H1 (cell line): ENCODE results near the gene STX18. TPM values are rescaled to one million over a fixed set of nuclear protein-coding genes. Genes with fewer than 3 reads are reported as not detected.

Experiments
- CTCF ChIA-PET: fragments of 300-600 bp; sonication (Branson Sonifier 250); formaldehyde crosslinking; loops from one replicate; lab custom pipeline; 2021; ENCODE audit not compliant: partially characterized antibody; lab: Charles Lee
- POLR2A ChIA-PET: fragments of 300-600 bp; sonication (Branson Sonifier 250); formaldehyde crosslinking; loops from one replicate; lab custom pipeline; 2021; ENCODE audit warnings: inconsistent platforms; ENCODE audit not compliant: partially characterized antibody; lab: Charles Lee
- DNase-seq, 2 experiments: peaks; one replicate each; pipeline versions ENCODE4 v3.0.0 to v3.0.0-alpha.2; 2010 to 2022; ENCODE audit warnings: low spot score in 2 of 2, low read depth in 1 of 2, mixed read lengths in 1 of 2
- FAIRE-seq: peaks from 2 replicates; lab custom pipeline; 2011; peaks lifted over from hg19 to GRCh38; lab: Jason Lieb, UNC
- H2AFZ ChIP-seq: 2 replicates; pipeline ENCODE4 v1.8.1; 2012; ENCODE audit warnings: low read length, inconsistent platforms
- H2AK5ac ChIP-seq: 2 replicates; pipeline ENCODE4 v1.6.1; 2013; ENCODE audit warnings: low read depth, low read length
- H2BK120ac ChIP-seq: replicated peaks from 2 replicates; pipeline ENCODE3; 2013; ENCODE audit warnings: low read depth, low read length, inconsistent platforms
- H2BK12ac ChIP-seq: 2 replicates; pipeline ENCODE4 v1.6.1; 2013; ENCODE audit warnings: low read depth, low read length
- H2BK15ac ChIP-seq: 2 replicates; pipeline ENCODE4 v1.6.1; 2013; ENCODE audit warnings: low read length
- H2BK20ac ChIP-seq: 2 replicates; pipeline ENCODE4 v1.6.1; 2013; ENCODE audit warnings: low read length
- H2BK5ac ChIP-seq: 2 replicates; pipeline ENCODE4 v1.6.1; 2013; ENCODE audit warnings: low read depth, low read length
- H3K14ac ChIP-seq: 2 replicates; pipeline ENCODE4 v1.6.1; 2013; ENCODE audit warnings: inconsistent platforms; ENCODE audit not compliant: insufficient read length
- H3K18ac ChIP-seq: 2 replicates; pipeline ENCODE4 v1.6.1; 2013; ENCODE audit warnings: low read length; ENCODE audit errors: extremely low read depth
- H3K23ac ChIP-seq: 2 replicates; pipeline ENCODE4 v1.6.1; 2013; ENCODE audit warnings: inconsistent platforms; ENCODE audit not compliant: insufficient read length
- H3K23me2 ChIP-seq: 2 replicates; pipeline ENCODE4 v1.6.1; 2013; ENCODE audit warnings: low read depth, low read length
- H3K27ac ChIP-seq: 2 replicates; pipeline ENCODE4 v1.6.1; 2011; ENCODE audit warnings: low read depth, low read length, inconsistent platforms
- H3K27me3 ChIP-seq, 4 experiments: replicated peaks in 1 of 4; 1 replicate in 1 of 4; 2 replicates in 3 of 4; pipeline versions ENCODE4 v1.6.1 to v1.8.1; 2011 to 2013; ENCODE audit warnings: low read length in 3 of 4, mild to moderate bottlenecking in 3 of 4, inconsistent platforms in 2 of 4, mixed read lengths in 2 of 4, moderate library complexity in 1 of 4; ENCODE audit not compliant: control insufficient read depth in 3 of 4, insufficient read depth in 3 of 4; ENCODE audit errors: extremely low read depth in 1 of 4
- H3K36me3 ChIP-seq, 4 experiments: 2 replicates each; pipeline versions ENCODE4 v1.6.1 to v1.8.1; 2011 to 2013; ENCODE audit warnings: mild to moderate bottlenecking in 4 of 4, low read length in 3 of 4, moderate library complexity in 2 of 4, control low read depth in 1 of 4, inconsistent platforms in 1 of 4; ENCODE audit not compliant: insufficient read depth in 4 of 4, control insufficient read depth in 2 of 4
- H3K4ac ChIP-seq: replicated peaks from 2 replicates; pipeline ENCODE3; 2013; ENCODE audit warnings: low read length, low read depth, mixed read lengths, inconsistent platforms; ENCODE audit not compliant: insufficient read length
- H3K4me1 ChIP-seq, 4 experiments: replicated peaks in 1 of 4; 1 replicate in 1 of 4; 2 replicates in 3 of 4; pipeline versions ENCODE4 v1.6.1 to v1.8.1; 2011 to 2013; ENCODE audit warnings: low read length in 3 of 4, inconsistent platforms in 2 of 4, mixed read lengths in 1 of 4; ENCODE audit not compliant: insufficient read depth in 4 of 4, control insufficient read depth in 3 of 4
- H3K4me2 ChIP-seq, 2 experiments: 2 replicates each; pipeline versions ENCODE4 v1.6.1 to v1.8.1; 2011 to 2013; ENCODE audit warnings: low read depth in 2 of 2, low read length in 2 of 2, control low read depth in 1 of 2, inconsistent platforms in 1 of 2, mild to moderate bottlenecking in 1 of 2; ENCODE audit not compliant: insufficient read depth in 1 of 2
- H3K4me3 ChIP-seq, 4 experiments: fragments of 200-600, 300-600 bp in 1 of 4; sonication (generic), shearing (Covaris generic), sonication (Bioruptor Twin) in 1 of 4; 2 replicates each; pipeline versions ENCODE4 v1.5.1 to v1.8.1; 2011 to 2016; ENCODE audit warnings: low read length in 4 of 4, low read depth in 3 of 4, control low read depth in 2 of 4, inconsistent platforms in 2 of 4, mild to moderate bottlenecking in 2 of 4, mixed read lengths in 1 of 4, moderate library complexity in 1 of 4; ENCODE audit not compliant: insufficient read depth in 2 of 4; ENCODE audit errors: extremely low read depth in 1 of 4
- H3K56ac ChIP-seq: replicated peaks from 2 replicates; pipeline ENCODE3; 2013; ENCODE audit warnings: low read depth, mild to moderate bottlenecking, mixed read lengths, low read length, inconsistent platforms; ENCODE audit not compliant: insufficient read length
- H3K79me1 ChIP-seq: 2 replicates; pipeline ENCODE4 v1.6.1; 2013; ENCODE audit warnings: low read depth, low read length, control low read depth
- H3K79me2 ChIP-seq, 2 experiments: 2 replicates each; pipeline versions ENCODE4 v1.6.1 to v1.8.1; 2012 to 2013; ENCODE audit warnings: low read length in 2 of 2, mild to moderate bottlenecking in 2 of 2, inconsistent platforms in 1 of 2; ENCODE audit not compliant: insufficient read depth in 2 of 2, control insufficient read depth in 1 of 2
- H3K9ac ChIP-seq, 4 experiments: replicated peaks in 1 of 4; 1 replicate in 1 of 4; 2 replicates in 3 of 4; pipeline versions ENCODE4 v1.6.1 to v1.8.1; 2011 to 2013; ENCODE audit warnings: low read depth in 3 of 4, low read length in 3 of 4, control low read depth in 2 of 4, mild to moderate bottlenecking in 2 of 4, moderate library complexity in 2 of 4, inconsistent platforms in 1 of 4; ENCODE audit errors: extremely low read depth in 1 of 4
- H3K9me3 ChIP-seq, 2 experiments: 2 replicates each; pipeline versions ENCODE4 v1.6.1 to v1.8.1; 2012 to 2013; ENCODE audit warnings: mild to moderate bottlenecking in 2 of 2, moderate library complexity in 2 of 2, control low read depth in 1 of 2, inconsistent platforms in 1 of 2, low read depth in 1 of 2, low read length in 1 of 2, mixed read lengths in 1 of 2; ENCODE audit not compliant: insufficient read depth in 2 of 2
- H4K20me1 ChIP-seq, 2 experiments: replicated peaks in 1 of 2; 2 replicates each; pipeline versions ENCODE3 to v1.8.1; 2011 to 2013; ENCODE audit warnings: inconsistent platforms in 2 of 2, low read length in 2 of 2, mild to moderate bottlenecking in 1 of 2; ENCODE audit not compliant: insufficient read depth in 2 of 2, control insufficient read depth in 1 of 2
- H4K5ac ChIP-seq: 2 replicates; pipeline ENCODE4 v1.6.1; 2013; ENCODE audit warnings: low read length, low read depth, mixed read lengths, inconsistent platforms; ENCODE audit not compliant: insufficient read length
- H4K8ac ChIP-seq: 2 replicates; pipeline ENCODE4 v1.8.0; 2013; ENCODE audit warnings: mild to moderate bottlenecking, moderate library complexity, low read length, inconsistent platforms; ENCODE audit not compliant: insufficient read depth; ENCODE audit errors: extremely low read depth
- H4K91ac ChIP-seq: replicated peaks from 2 replicates; pipeline ENCODE3; 2013; ENCODE audit warnings: low read length, mixed read lengths, inconsistent platforms; ENCODE audit not compliant: insufficient read length
- BRCA1 ChIP-seq: IDR thresholded peaks from 2 replicates; pipeline ENCODE4 v1.6.1; 2012; ENCODE audit warnings: low read depth, low read length, improper control_type of control experiment
- CTBP2 ChIP-seq: IDR thresholded peaks from 2 replicates; pipeline ENCODE4 v1.7.0; 2011; ENCODE audit warnings: borderline replicate concordance, mild to moderate bottlenecking, moderate library complexity, mixed read lengths, low read length; ENCODE audit not compliant: insufficient read depth, insufficient read length
- EZH2 ChIP-seq: fragments of 200-600 bp; sonication (generic); IDR thresholded peaks from 2 replicates; pipeline ENCODE4 v1.7.1; 2012; ENCODE audit warnings: low read depth, mild to moderate bottlenecking, moderate library complexity, low read length, inconsistent platforms; ENCODE audit not compliant: severe bottlenecking
- HDAC2 ChIP-seq, 2 experiments: fragments of 300-600 bp in 1 of 2; sonication (generic) in 1 of 2; IDR thresholded peaks; 2 replicates each; pipeline ENCODE4 v1.6.1; 2011 to 2012; ENCODE audit warnings: low read depth in 2 of 2, low read length in 2 of 2, mild to moderate bottlenecking in 2 of 2, moderate library complexity in 2 of 2, borderline replicate concordance in 1 of 2, inconsistent platforms in 1 of 2
- HDAC6 ChIP-seq: IDR thresholded peaks from one replicate; pipeline ENCODE4 v1.7.1; 2012; ENCODE audit warnings: low read depth, mild to moderate bottlenecking, inconsistent platforms, low read length, moderate library complexity
- NANOG ChIP-seq: IDR thresholded peaks from 2 replicates; pipeline ENCODE4 v1.6.1; 2011; ENCODE audit warnings: low read length, low read depth, mild to moderate bottlenecking, inconsistent platforms; ENCODE audit not compliant: insufficient read depth, poor library complexity, severe bottlenecking
- PHF8 ChIP-seq: fragments of 200-600 bp; sonication (generic); conservative IDR thresholded peaks from 2 replicates; pipeline ENCODE4 v1.7.1; 2012; ENCODE audit warnings: low read depth, mild to moderate bottlenecking, inconsistent platforms, low read length, moderate library complexity
- SAP30 ChIP-seq: fragments of 300-600 bp; sonication (generic); IDR thresholded peaks from 2 replicates; pipeline ENCODE4 v1.7.1; 2012; ENCODE audit warnings: low read length, moderate library complexity, mild to moderate bottlenecking, inconsistent platforms; ENCODE audit not compliant: insufficient read depth, insufficient replicate concordance
- SIX5 ChIP-seq: IDR thresholded peaks from 2 replicates; pipeline ENCODE4 v1.6.1; 2011; ENCODE audit warnings: mild to moderate bottlenecking, low read depth, low read length
- SUZ12 ChIP-seq: fragments of 200-600 bp; sonication (generic); IDR thresholded peaks from 2 replicates; pipeline ENCODE4 v1.6.1; 2012; ENCODE audit warnings: mild to moderate bottlenecking, inconsistent platforms, low read length, moderate library complexity, mixed read lengths
- polyA plus RNA-seq, 7 experiments: library from polyadenylated mRNA; depleted of rRNA in 3 of 7; stranded (reverse) in 5 of 7; unstranded in 2 of 7; fragments of >200 nt in 5 of 7; fragments of 200-250 nt in 2 of 7; gene quantifications; 1 replicate in 5 of 7; 2 replicates in 1 of 7; 4 replicates in 1 of 7; pipeline versions ENCODE4 v1.2.1 to v1.2.3, GENCODE V29; 2011 to 2013; ENCODE audit warnings: missing spikeins in 2 of 7, mixed read lengths in 2 of 7
- total RNA-seq: library from RNA; stranded (reverse); fragmentation: NEBNext Ultra II Directional; extraction: Animal tissue kit (Norgen Biotek cat#: 25700); gene quantifications from 2 replicates; pipeline ENCODE4 v1.2.1, GENCODE V29; 2021
- TF ChIP-seq, protein P1 (sequence below), 3 experiments: IDR thresholded peaks; 1 replicate in 2 of 3; 2 replicates in 1 of 3; pipeline versions ENCODE4 v1.5.1 to v1.6.1; 2011; ENCODE audit warnings: low read length in 3 of 3, mild to moderate bottlenecking in 3 of 3, inconsistent platforms in 2 of 3, low read depth in 1 of 3, moderate library complexity in 1 of 3; ENCODE audit not compliant: insufficient read depth in 1 of 3; ENCODE audit errors: control extremely low read depth in 1 of 3

Gene STX18
- total and polyA plus RNA-seq, 2 of the 8 experiments (the other 6 are each of a cell fraction or from before 2014, with no cell fraction given): 14.6 to 18.3 TPM

- H3K4me2 ChIP-seq: no peak overlapping the region
- ChIA-PET CTCF (interaction anchor here (0.7 to 2.6 kb wide), 4 partner anchors 10 to 43 kb away, joined by 3 to 11 read pairs (median 6); no protein-coding TSS in a partner anchor), POLR2A (no interaction called here)
- no peak overlapping the region for H3K56ac ChIP-seq
- no peak overlapping the region for H2BK5ac ChIP-seq
- no peak overlapping the region for H2BK15ac ChIP-seq
- no peak overlapping the region for H3K14ac ChIP-seq
- H3K36me3 ChIP-seq: no peaks in the 10 kb centered on the region
- H4K8ac ChIP-seq: no peak overlapping the region
- peaks cover 2 to 12% of the 10 kb centered on the region in 2 experiments for H4K20me1 ChIP-seq
- no peak overlapping the region for H2BK20ac ChIP-seq
- H3K27ac ChIP-seq: no peak overlapping the region
- no peak overlapping the region for H2AK5ac ChIP-seq
- no peak overlapping the region for H2BK120ac ChIP-seq
- H3K27me3 ChIP-seq: no peaks in the 10 kb centered on the region
- H3K4ac ChIP-seq: no peak overlapping the region
- no peak overlapping the region for H3K9ac ChIP-seq
- no peaks in the 10 kb centered on the region for H3K23me2 ChIP-seq
- FAIRE-seq (no peak), DNase-seq (no peak)
- peaks cover 3% of the 10 kb centered on the region for H3K79me1 ChIP-seq
- H4K91ac ChIP-seq: no peak overlapping the region
- no peak overlapping the region for H4K5ac ChIP-seq
- H3K23ac ChIP-seq: no peak overlapping the region
- no peak overlapping the region for H2BK12ac ChIP-seq
- H3K4me1 ChIP-seq: no peaks in the 10 kb centered on the region
- H3K9me3 ChIP-seq: no peaks in the 10 kb centered on the region
- no peak overlapping the region for H2AFZ ChIP-seq
- peaks cover 4 to 36% of the 10 kb centered on the region in 2 experiments; a peak in 3 of 4 replicates for H3K79me2 ChIP-seq
- no peak overlapping the region for H3K18ac ChIP-seq
- H3K4me3 ChIP-seq: no peak overlapping the region
- TF ChIP-seq EZH2: no peak
- TF ChIP-seq HDAC2 (IDR thresholded peaks at IDR 0.05; ENCODE audit: borderline replicate concordance in 1 of 2, low read depth in 2 of 2, low read length in 2 of 2): no peak
- no peak for TF ChIP-seq SUZ12
- TF ChIP-seq HDAC6: no peak
- TF ChIP-seq, protein P1, sequence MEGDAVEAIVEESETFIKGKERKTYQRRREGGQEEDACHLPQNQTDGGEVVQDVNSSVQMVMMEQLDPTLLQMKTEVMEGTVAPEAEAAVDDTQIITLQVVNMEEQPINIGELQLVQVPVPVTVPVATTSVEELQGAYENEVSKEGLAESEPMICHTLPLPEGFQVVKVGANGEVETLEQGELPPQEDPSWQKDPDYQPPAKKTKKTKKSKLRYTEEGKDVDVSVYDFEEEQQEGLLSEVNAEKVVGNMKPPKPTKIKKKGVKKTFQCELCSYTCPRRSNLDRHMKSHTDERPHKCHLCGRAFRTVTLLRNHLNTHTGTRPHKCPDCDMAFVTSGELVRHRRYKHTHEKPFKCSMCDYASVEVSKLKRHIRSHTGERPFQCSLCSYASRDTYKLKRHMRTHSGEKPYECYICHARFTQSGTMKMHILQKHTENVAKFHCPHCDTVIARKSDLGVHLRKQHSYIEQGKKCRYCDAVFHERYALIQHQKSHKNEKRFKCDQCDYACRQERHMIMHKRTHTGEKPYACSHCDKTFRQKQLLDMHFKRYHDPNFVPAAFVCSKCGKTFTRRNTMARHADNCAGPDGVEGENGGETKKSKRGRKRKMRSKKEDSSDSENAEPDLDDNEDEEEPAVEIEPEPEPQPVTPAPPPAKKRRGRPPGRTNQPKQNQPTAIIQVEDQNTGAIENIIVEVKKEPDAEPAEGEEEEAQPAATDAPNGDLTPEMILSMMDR (IDR thresholded peaks at IDR 0.05; ENCODE audit: control extremely low read depth in 1 of 3, insufficient read depth in 1 of 3, low read depth in 1 of 3, low read length in 3 of 3): no peak
- TF ChIP-seq SIX5: no peak
- TF ChIP-seq SAP30: no peak
- no peak for TF ChIP-seq CTBP2
- TF ChIP-seq BRCA1: no peak
- TF ChIP-seq PHF8: no peak
- TF ChIP-seq NANOG: no peak
Observed at GRCh38 chr4:4535590-4535989, 6.3 kb downstream of the STX18 start.
